ENCODE data around the gene SYCE1.

The SYCE1 gene

GRCh38 chr10:133509700-133510099 is 55.7 kb downstream of the SYCE1 start:
- DNase-seq: no peak

All from AML-193 (cell line).